ENCODE data around the gene FAIM2.
"Not testable (repeated sequence)": the region's sequence is repeated elsewhere in the genome, so short reads cannot be mapped to it uniquely, and the experiment has no call there.

FAIM2 gene

DNA sequence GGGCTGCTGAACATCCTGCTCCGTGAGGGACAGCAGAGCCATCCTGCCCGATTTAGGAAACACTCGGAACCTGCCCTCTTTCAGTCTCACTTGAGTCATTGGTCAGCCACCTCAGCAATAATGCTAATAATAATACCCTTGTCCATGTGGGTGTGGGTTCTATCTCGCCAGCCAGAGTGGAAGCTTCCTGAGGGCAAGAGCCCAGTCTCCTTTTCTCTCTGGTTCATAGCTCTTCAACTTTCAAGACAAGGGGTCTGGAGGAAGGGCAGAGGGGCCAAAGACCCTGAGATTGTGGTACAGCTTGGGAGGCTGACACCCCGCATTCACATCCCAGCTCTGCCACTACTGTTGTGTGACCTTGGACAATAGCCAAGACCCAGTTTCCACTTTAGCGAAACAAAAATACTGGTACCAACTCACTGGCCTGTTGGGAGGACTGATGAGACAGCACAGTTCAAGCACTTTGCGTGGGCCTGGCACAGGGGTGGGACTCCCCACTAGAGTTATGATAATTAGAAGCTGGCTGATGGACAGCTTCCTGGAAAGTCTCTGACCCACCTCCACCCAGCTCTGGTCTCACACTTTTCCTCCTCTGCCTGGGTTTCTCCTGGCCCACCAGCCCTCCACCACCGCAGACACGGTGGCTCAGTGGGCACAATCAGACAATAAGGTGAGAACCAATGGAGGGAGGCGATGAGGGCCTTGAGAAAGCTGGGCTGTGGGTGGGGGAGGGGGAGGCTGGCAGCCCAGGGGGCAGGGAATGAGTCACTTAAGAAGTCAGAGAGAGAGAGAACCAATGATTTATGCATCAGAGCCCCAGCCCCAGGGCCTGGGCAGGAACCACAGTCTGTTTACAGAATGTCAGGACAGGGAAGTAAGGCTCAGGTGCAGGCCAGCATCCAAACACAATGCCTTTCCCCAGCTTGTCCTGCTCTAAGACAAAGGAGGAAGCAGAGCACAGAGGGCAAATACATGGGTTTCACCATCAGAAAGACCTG, 9.6 kb downstream of the FAIM2 start:
- DNase-seq: no peak

DNA sequence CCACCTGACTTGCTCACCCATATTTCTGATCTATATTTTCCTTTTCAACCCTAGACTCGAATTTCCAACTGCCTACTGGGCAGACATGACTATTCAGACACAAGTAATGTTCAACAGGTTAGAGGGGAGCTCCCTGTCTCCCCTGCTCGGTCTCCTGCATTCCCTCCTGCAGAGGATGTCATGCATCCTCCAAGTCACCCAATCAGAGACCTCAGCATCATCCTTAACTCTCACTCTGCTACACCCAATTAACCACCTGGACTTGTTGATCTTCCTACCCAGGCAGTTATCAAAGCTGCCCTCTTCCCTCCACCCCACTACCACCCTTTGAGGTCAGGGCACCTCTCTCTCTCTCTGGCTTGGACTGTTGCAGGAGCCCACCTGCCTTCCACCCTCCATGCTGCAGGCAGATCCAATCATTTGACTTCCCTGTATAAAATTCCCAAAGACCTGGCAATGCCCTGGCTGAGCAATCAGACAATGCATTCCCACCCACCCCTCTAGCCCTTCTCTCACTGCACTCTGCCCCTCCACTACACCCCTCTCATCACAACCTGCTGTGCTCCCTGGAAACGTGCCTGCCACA, 10.9 kb downstream of the FAIM2 start:
- no peak for DNase-seq

DNA sequence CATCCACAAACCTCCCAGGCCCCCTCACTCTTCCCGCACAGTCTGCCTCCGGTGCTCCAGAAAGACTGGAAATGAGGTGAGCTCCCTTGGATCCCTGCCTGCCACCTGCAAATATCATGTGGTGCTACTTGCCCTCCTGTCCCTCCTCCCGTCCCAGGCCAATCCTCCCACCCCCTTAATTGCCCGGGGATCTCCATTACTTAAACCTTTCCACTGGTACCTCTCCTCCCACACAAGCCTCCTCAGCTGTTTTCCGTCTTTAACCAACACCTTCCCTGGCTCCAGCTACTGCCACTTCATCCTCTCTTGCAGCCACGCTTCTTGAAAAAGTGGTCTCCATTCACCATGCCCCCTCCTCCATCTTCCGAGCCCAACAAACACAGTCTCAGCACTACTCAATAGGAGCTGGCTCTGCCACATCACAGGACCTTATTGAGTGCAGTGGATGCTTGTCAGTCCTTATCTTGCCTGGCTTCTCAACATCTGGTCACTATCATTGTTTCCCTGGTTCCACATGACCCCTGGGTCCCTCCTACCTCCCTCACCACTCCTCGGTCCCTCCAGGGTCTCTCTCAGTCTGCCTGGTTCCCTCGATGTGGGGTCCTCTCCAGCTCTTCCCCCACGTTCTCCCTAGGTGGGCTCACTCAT, 11.5 kb downstream of the FAIM2 start:
- DNase-seq: no peak

DNA sequence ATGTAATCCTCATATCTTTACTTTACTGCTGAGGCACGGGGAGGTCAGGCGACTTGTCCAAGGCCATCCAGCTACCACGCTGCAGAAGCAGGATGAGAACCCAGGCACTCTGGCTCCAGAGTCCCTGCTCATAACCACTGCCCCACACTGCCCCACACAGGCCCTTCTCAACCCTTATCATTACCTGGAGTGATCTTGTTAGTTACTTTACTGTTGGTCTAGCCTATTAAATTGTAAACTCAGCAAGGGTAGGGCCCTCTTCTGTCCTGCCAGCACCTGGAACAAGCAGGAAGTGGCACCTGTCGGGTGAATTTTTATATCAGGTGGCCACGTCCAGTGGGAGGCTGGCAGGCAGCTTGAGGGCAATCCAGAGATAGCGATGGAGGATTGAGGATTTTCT, 12.2 kb downstream of the FAIM2 start:
- DNase-seq: no peak

DNA sequence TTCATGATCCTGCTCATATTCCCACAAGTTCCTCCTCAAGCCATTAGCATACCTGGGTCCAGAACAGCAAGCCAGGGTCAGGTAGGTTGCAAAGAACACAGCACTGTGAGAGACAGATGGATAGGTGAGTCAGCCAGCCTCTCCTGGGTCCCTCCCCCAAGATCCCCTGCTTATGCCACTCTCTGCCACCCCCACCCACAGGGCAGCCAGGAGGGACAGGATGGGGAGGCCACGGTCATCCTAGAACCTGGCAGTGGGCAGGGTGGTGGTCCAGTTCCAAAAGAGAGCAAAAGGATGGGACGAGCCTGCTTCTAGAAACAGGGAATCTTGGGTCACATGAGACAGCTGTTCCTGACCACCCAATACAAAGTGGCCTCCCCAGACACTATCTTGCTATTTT, 12.7 kb downstream of the FAIM2 start:
- no peak for DNase-seq

DNA sequence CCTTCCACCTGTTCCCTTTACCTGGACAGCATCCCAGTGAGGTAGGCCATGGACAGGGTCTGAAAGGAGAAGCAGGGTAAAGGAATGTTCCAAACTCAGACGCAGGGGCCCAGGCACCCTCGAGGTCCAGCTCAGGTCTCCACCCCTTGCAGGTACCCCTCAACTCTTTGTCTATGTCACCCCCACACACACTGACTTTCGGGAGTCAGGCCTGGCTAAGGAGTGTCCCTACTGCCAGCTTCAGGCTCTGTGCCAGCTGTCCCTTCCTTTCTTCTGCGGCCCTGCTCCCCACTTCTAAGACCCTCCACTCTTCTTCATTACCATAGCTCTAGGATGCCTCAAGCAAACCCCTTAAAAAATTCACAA, 13.6 kb downstream of the FAIM2 start:
- DNase-seq: no peak

DNA sequence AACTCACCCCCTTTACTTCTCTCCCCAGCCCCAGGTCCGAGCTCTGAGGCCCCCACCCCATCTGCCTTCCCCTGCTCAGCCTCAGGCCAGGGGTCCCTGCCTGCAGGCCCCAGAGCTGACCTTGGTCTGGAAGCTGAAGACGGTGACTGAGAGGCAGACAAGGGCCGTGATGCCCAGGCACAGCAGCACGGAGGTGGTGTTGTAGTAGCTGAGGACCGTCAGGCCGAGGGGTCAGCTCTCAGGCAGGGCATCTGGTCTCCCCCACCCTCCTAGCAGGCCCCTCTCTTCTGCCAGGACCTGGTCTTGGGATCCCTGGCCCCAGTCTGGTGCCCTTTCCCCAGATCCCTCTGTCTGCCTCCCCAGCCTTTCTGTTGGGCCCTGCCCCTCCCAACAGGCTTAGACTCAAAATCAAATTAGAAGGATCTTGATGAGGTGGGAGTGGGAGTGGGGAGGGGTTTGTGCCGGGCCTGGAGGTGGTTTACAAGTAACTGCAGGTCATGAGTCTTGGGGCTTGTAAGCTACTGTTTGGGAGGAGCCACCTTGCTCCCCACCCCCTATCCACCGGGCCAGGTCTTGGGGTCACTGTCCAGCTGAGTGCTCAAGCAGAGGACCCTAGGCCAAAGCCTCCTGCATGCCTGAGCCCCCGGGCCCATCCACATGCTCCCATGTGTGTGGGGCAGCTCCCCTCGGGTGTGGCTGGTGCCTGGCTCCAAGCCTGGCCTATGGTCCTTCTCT, 14.2 kb downstream of the FAIM2 start:
- DNase-seq: no peak

DNA sequence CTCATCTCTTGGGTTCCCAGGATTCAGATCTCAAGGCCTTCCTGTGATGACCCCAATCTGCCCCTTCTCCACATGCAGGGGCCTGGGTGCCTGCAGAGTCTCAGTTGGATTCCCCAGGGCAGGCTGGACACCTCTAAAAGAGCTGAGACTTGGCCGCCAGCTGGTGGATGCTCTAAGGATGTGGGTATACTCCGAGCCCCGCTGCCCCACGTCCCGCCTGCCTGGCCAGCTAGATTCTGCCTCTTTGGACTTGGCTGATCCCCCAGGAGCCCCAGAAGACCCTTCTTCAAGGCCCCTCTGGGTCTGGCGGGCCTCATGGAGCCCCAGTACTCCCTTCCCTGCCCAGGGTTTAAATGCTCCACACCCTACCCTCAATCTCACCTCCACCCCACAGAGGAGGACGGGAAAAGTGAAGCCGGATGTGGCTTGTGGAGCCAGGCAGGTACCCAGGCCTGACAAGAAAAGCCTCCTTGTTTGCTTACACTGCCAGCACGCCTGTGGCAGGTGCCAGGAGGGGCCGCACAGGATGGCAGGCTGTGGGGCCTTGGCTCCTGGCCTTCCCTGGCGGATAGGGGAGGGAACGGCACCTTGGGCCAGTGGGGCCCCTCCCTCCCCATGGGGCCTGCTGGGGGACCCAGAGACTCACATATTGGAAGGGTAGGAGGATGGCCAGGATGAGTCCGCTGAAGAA, 15.1 kb downstream of the FAIM2 start:
- no peak for DNase-seq

DNA sequence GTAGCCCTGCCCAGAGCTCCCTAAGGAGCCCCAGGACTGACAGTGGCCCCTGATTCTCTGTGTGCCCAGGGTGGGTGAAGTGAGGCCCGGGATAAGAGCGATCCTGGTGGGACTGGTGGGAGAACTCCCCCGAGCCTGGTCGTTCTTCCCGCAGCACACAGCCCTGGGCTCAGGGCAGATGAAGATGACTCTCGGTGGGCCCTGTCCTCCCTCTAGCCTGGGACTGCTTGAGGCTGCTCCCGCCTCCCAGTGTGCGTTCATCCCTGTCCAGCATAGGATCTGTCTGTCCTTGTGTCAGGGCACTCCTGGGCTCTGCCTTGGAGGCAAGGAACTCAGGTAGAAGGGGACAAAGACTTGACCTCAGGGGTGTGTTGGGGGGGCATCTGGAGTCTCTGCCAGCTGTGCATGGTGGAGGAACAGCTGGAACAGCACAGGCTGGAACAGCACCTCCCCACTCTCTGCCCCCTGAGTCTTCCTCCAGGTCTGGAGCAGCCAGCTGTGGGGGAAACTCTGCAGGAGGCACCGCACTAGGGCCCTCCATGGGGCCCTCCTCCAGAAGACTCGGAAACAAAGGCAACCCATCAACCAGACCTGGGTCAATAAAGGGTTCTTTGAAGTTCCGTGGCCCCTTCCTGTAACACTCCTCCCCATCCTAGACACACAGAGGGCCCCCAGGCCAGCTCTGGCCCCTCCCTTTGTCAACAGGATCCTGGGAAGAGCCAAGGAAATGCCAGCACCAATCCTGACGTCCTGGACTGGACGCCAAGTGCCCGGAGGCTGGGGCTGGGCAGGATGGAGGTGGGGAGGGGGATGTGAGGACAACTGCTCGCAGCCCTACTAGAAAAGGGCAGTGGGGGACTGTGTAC, 15.9 kb downstream of the FAIM2 start:
- DNase-seq: no peak

DNA sequence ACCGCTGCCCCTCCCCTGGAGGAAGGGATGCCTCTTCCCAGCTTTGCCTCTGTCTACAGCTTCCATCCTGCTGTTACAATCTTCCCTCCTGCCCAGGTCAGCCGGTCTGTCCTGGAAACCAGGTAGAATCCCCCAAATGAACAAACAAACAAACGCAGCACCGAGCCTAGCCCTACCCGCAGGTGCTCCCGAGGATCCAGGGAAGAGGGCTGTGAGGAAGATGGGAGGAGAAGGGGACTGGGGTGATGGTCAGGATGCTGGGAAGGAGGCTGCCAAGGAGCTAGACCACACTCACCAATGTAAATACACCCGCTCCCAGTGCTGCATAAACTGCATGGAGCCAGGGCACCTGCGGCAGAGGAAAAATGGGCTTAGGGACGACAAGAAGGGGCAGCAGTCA, 16.6 kb downstream of the FAIM2 start:
- DNase-seq: no peak

DNA sequence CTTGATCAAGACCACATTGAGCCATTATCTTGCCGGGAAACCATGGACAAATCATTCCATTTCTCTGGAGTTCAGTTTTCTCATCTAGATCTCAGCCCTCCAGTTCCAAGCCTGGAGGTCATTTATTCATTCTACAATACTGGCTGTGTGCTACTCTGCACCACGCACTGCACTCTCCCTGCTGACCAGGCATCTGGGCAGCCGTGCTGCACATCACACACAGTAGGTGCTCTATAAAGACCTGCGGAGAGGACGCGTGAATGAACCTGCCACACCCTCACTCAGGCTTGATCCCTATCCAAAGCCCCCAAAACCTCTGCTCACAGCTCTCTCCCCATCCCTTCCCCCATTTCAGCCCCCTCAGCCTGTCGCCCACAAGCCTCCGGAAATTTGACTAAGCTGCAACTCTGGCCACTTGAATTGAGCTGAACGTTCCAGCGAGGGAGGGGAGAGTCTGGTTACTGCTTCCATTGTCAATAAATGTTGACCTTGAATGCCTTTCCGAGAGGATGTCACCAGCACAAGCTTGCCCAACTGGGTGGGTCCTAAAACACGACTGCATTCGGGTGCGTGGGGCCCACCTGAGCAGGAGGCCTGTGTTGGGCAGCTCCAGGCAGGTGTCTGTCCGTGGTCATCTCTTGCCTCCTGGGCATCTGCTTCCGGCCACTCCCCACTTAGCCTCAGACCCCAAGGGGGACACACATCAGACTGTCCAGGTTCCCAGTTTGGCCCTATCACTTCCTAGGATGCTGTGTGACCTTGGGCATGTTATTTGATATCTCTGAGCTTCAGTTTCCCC, 17.8 kb downstream of the FAIM2 start:
- DNase-seq: no peak

DNA sequence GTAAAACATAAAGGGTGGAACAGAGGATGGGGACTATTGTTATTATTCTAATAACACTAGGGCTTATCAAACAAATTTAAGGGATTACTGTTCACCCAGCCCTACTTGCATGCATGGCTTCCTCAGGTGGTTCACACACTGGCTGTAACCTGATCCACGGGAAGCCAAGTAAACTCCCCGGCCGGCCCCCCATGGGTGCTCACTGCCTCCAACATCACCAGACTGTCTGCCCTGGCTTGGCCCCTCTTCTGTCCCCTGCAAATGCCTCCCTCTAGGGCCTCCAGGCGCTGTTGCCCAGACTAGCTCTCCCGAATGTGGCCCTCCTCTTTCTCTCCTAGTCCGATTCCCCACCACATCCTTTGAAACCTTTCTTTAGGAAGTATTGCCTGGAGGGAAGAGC, 18.6 kb downstream of the FAIM2 start:
- no peak for DNase-seq

DNA sequence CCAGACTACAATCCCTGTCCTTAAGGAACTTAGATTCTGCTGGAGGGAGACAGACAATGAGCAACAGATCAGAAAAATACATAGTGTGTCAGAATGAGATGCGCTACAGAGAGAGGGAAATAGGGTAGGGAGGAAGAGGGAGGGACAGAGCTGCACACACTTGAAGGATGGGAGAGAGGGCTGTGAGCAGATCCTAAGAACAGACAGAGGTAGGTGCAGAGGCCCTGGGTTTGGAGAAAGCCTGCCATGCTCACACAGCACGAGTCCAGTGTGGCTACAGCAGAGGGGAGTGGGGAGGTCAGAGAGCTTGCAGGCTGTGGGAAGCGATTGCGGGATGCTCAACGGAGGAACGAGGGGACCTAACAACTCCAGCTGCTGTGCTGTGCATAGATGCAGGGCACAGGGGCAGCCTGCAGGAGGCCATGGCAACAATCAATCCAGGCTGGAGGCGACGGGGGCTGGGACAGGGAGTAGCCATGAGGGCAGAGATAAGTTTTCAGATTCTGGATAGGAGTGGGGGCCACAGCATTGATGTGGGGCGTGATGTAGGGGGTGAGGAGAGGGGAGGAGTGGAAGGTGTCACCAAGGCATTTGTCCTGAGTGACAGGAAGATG, 20.7 kb downstream of the FAIM2 start:
- no peak for DNase-seq

DNA sequence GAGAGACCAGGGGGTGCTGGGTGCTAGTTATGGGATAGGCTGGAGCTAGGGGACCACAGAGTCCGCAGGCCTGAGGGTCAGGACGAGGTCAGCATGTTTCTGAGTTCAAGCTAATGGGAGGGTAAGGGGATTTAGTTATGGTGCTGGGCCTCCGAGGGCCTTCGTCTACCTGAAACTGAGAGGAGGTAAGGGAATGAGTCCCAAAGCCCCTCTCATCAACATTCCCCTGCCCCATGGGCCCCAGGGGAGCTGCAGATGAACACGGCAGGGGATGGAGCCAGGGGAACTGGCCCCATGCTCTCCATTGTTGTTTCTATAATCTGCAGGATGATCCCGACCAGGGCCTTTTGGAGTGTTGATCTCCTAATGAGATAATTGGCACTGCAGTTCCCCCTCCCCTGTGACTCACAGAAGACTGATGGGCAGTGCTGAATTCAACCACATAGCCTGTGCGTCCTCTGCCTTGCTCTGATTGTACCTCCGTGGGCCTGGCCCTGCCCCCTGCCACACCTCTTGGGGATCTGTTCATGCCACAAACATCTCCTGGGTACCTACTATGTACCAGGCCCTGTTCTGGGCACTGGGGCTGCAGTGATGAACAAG, 21.4 kb downstream of the FAIM2 start:
- DNase-seq: no peak

DNA sequence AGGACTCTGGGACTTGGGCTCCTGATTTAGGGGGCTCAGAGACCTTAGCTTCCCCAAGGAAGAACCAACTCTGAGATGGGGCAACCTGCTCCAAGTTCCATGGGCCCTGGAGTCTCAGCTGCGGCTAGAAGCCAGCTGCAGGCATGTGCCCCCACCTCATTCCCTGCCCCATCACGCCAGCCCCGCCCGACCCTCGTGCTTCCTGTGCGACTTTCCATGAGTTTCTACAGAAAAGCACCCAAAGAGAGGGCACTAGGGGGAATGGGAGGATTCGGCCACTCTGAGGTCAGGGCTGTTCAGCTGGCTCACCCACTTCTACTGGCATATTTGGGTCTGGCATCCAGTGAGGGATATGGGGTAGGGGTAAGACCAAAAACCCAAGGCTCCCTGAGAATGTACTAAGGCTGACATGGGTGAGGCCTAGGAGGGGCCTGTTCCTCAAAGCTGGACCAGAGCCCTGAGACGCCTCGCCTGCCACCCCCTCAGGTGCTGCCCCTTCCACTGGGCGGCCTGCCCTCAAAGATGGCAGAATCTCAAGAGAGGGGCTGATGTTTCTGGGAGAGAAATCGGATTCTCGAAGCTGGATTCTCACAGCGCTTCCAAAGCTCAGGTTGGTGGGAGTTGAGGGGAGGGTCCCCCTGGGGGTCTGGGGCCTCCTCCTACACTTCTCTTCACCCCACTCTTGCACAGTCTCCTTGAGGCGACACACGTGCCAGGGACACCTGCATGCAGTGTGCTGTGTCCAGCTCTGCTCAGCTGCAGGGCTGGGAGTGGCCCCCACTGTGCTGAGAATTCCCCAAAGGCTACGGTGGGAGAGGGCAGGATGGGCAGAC, 22.1 kb downstream of the FAIM2 start:
- no peak for DNase-seq

DNA sequence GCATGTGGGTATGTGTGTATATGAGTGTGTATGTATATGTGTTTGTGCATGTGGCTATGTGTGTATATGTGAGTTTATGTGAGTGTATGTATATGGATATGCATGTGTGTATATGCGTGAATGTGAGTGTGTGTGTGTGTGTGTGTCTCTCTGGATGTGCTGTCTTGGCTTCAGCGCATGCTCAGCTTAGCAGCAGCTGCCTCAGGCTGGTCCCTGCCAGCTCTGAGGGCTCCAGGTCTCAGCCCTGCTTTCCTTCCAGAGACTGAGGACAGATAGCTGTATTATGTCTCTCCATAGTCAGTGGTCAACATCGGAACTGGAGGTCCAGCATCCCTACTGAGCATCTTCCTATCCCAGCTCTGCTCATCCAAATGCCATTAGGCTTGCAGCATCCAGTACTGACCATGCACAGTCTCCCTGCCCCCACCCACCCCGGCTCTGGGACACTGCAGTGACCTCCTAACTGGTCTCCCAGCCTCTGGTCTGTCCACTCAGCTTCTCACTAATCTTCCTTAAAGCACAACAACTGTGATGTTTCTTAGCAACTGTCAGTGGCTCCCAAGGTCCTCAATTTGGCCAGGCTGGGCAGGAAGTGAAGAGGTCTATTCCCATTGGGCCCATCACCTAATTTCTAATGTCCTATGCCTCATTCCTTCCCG, 22.8 kb downstream of the FAIM2 start:
- no peak for DNase-seq

DNA sequence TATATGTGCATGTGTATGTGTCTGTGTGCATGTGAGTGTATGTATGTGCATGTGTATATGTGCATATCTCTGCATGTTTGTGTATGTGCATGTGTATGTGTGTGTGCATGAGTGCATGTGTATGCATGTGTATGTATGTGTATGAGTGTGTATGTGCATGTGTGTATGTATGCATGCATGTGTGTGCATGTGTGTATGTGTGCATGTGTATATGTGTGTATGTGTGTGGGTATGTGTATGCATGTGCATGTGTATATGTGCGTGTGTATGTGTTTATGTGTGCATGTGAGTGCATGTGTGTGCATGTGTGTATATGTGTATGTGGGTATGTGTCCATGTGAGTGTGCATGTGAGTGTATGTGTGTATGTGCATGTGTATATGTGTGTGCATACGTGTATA, 24.6 kb downstream of the FAIM2 start:
- not testable (repeated sequence) for DNase-seq

DNA sequence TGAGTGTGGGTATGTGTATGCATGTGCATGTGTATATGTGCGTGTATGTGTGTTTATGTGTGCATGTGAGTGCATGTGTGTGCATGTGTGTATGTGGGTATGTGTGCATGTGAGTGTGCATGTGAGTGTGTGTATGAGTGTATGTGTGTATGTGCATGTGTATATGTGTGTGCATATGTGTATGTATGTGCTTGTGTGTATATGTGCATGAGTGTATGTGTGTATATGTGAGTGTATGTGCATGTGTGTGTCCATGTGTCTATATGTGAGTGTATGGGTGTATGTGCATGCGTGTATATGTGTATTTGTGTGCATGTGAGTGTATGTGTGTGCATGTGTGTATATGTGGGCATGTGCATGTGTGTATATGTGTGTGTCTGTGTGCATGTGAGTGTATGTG, 25.7 kb downstream of the FAIM2 start:
- no peak for DNase-seq

Data from suppressor macrophage treated with lipopolysaccharide for 4 hours (primary cell).